Ammon's horn (tissue), 1 donor: ENCODE results near the gene ZCRB1.

ENCODE experiments used
- DNase-seq: peaks from one replicate; pipeline ENCODE4 v3.0.0-alpha.2; 2016; ENCODE audit warnings: low spot score

Gene ZCRB1

DNA sequence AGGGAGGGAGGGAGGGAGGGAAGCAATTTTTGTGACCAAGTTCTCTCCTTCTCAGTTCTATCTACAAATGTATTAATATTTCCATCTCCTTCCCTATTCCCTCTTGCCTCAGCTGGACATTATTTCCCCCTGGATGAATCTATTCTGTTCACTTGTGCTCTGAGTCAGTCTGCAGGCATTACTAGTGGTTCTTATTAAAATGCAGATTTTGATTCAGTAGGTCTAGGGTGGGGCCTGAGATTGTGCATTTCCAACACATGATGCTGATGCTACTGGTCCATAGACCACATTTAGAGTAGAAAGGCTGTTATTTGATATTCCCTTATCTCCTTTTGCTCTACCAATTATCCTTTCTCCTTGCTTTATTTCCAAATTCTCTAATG is 47.8 kb downstream of the ZCRB1 start:
- DNase-seq, result no peak

DNA sequence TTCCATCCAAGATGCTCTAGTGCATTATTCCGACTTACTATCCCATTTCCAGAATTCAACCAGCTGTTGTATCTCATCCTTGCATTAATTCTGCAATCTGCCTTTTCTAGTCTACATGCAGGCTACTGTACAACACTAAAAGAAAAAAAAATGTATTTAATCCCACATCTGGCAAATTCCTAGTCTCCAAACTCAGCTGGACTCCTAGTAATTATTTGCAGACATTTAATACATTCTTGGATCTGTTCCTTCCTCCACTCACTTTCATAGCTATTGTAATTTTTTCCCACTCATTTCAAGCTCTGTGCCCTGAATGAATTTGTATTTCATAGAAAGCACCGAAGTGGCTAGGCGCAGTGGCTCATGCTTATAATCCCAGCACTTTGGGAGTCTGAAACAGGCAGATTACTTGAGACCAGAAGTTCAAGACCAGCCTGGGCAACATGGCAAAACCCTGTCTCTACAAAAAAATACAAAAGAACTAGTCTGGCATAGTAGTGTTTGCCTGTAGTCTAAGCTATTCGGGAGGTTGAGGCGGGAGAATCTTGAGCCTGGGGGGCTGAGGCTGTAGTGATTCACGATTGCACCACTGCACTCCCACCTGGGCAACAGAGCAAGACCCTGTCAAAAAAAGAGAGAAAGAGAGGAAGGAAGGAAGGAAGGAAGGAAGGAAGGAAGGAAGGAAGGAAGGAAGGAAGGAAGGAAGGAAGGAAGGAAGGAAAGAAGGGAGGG is 48.3 kb downstream of the ZCRB1 start:
- DNase-seq, result no peak

DNA sequence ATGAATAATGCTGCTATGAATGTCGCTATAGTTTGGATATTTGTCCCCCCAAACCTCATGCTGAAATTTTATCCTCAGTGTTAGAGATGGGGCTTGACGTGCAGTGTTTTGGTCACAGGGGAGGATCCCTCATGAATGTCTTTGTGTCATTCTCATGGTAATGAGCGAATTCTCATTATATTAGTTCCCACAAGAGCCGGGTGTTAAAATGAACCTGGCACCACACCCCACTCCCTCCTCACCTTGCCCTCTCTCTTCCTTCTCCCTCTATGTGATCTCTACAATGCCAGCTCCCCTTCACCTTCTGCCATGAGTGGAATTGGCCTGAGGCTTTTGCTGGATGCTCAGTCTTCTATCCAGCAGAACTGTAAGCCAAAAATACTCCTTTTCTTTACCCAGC is 50.4 kb downstream of the ZCRB1 start:
- DNase-seq, result no peak

DNA sequence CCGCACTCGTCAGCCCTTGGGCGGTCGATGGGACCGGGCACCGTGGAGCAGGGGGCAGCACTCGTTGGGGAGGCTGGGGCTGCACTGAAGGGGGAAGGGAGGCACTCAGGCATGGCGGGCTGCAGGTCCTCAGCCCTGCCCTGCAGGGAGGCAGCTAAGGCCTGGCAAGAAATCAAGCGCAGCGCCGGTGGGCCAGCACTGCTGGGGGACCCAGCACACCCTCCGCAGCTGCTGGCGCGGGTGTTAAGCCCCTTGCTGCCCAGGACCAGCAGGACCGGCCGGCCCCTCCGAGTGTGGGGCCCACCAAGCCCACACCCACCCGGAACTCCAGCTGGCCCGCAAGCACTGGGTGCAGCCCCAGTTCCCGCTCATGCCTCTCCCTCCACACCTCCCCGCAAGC is 52.2 kb downstream of the ZCRB1 start:
- no peak for DNase-seq

DNA sequence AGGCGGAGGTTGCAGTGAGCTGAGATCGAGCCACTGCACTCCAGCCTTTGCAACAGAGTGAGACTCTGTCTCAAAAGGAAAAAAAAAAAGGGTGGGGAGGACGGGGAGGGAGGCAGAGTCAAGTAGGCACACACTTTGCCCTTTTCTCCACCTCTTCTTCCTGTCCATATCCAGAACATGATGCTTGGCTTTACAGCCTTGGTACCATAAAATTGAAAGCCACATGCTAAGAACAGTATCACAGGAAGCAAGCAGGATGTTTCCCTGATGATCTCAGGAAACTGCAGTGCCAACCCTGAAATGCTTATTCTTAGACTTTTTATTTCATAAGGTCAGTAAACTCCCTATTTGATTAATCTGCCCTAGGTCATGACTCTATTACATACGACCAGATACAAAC is 55.3 kb downstream of the ZCRB1 start:
- no peak for DNase-seq

DNA sequence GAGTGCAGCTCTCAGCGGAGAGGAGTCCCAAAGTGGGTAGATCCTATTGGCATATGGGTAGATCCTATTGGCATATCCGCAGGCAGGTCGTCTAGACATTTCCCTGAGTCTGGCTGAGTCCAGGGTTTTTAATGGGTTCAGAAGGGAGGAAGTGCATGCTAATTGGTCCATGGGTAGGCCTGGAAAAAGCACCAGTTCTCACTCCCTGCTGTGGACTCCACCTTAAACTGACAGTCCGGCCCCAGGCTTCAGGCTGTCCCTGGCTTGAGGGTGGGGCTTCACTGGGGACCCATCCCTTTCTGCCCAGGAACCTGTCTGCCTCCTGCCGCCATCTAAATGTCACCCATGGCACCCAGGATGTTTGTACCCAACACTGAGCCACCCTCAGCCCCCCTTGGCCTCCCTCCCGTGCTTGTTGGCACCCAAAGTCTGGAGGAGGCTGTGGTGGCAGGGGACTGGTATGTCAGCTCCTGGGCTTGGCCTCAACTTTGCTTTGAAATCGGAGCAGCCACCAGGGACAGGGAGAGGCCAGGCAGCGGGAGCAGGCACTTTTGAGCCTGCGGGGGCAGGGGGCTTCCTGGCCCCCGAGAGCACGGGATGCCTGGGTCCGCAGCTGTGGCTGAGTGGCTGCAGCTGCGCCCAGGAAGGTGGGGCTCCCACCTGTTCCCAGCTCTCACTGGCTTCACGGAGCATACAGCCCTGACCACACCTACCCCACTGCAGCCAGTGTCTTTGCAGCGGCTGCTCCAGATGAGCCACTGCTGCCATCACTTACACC is 58.3 kb downstream of the ZCRB1 start:
- no peak for DNase-seq

DNA sequence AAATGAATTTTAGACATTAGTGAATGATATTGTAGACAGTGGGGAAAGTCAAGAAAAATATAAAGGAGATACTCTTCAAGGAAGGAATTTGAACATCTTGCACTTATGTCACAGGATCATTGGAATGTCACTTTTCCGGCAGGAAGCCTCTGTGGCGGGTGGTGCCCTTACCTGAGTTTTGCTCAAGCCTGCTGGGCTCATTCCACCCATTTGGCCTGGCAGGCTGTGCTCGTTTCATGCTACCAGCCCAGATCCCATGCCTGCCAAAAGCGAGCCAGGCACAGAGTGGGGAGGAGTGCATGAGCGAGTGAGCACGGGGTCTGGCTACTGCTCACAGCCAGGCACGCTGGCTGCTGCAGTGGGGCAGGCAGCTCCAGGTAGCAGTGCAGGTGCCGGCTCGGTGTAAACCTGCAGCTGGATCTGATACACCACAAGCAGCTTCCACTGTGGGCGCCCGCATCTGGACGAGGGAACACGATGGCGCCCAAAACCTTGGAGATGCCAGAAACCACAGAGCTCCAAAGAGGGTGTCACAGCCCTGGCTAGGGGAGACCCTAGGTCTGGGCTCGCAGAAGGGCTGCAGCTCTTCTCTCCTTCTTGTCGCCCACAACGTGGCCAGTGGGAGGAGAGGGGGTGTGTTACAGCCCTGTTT is 59.2 kb downstream of the ZCRB1 start:
- no peak for DNase-seq

DNA sequence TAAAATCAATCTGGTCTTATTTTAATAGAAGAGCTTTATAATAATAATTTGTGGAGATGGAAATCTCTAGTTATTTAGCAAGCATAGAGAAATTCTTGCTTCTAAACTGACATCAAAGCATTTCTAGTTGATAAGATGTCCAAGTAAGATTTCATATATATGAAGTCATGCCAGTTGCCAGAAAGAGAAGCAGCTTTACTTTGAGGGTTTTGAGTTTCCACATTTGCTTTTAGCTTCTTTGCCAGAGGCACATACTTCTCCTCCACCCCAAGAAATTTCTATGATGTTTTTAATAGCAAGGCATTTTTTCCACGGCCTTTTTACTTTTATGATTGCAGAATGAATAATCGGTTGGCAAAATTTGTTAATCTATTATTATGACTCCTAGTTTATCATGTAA is 63.6 kb downstream of the ZCRB1 start:
- no peak for DNase-seq
